HFF-Myc (cell line): ENCODE results near the gene FHIT.

ENCODE experiments used
- DNase-seq: peaks from one replicate; pipeline ENCODE4 v3.0.0-alpha.2; 2011; ENCODE audit warnings: low read depth; ENCODE audit errors: extremely low read depth
- H3K4me3 ChIP-seq: replicated peaks from 2 replicates; pipeline ENCODE4 v1.5.1; 2011; ENCODE audit warnings: low read depth, mild to moderate bottlenecking, control low read depth, low read length
- CTCF ChIP-seq: IDR thresholded peaks from 2 replicates; pipeline ENCODE4 v1.5.1; 2012; ENCODE audit warnings: mild to moderate bottlenecking, low read depth, low read length, control low read depth; ENCODE audit errors: missing control alignments

The FHIT gene

GRCh38 chr3:60025096-60026050 is 1225.9 kb downstream of the FHIT start:
- no peak overlapping the region for H3K4me3 ChIP-seq
- no peak for DNase-seq
- no peak for TF ChIP-seq CTCF

- TF ChIP-seq CTCF = no peak
- H3K4me3 ChIP-seq = no peak overlapping the region
These were observed 1226.9 kb downstream of the FHIT start for GRCh38 chr3:60024400-60024799.

GRCh38 chr3:60023189-60023588 is 1228.1 kb downstream of the FHIT start:
- DNase-seq = no peak
- no peak overlapping the region for H3K4me3 ChIP-seq
- TF ChIP-seq CTCF = no peak

More at GRCh38 chr3:60024400-60024799, 1226.9 kb downstream of the FHIT start:
- no peak for DNase-seq

- no peak overlapping the region for H3K4me3 ChIP-seq
- DNase-seq = no peak
- TF ChIP-seq CTCF = no peak
These were observed 1233.6 kb downstream of the FHIT start for GRCh38 chr3:60017631-60018030.

- no peak for TF ChIP-seq CTCF
- H3K4me3 ChIP-seq = no peak overlapping the region
- no peak for DNase-seq
These were observed 1236.1 kb downstream of the FHIT start for GRCh38 chr3:60015032-60015705.

- no peak overlapping the region for H3K4me3 ChIP-seq
- TF ChIP-seq CTCF = no peak
- DNase-seq = no peak
These were observed 1238.0 kb downstream of the FHIT start for GRCh38 chr3:60013241-60013640.
